GM12878 (cell line): ENCODE measurements around the gene SHC1.

ENCODE experiments used
- CBFB ChIP-seq: IDR thresholded peaks from 2 replicates; pipeline ENCODE4 v1.6.1; 2016; ENCODE audit warnings: antibody characterized with exemption, low read depth
- KDM1A ChIP-seq: fragments of 200-600 bp; sonication (generic); IDR thresholded peaks from 2 replicates; pipeline ENCODE4 v1.6.1; 2016; ENCODE audit warnings: borderline replicate concordance
- KLF5 ChIP-seq: fragments of 450-650 bp; IDR thresholded peaks from 2 replicates; pipeline ENCODE4 v1.6.1; 2014; ENCODE audit warnings: mild to moderate bottlenecking; ENCODE audit not compliant: partially characterized antibody
- TF ChIP-seq, protein P1 (sequence below): IDR thresholded peaks from 2 replicates; pipeline ENCODE4 v1.6.1; 2012; ENCODE audit warnings: low read depth, low read length, improper control_type of control experiment
- TF ChIP-seq, protein P2 (sequence below), 3 experiments: IDR thresholded peaks in 2 of 3; conservative IDR thresholded peaks in 1 of 3; 2 replicates each; pipeline ENCODE4 v1.5.1; 2011; ENCODE audit warnings: low read depth in 3 of 3, low read length in 3 of 3, mild to moderate bottlenecking in 3 of 3, control low read depth in 2 of 3, moderate library complexity in 2 of 3, inconsistent platforms in 1 of 3, mixed read lengths in 1 of 3; ENCODE audit not compliant: control insufficient read depth in 2 of 3, insufficient read depth in 1 of 3; ENCODE audit errors: extremely low read depth in 1 of 3

DNA sequence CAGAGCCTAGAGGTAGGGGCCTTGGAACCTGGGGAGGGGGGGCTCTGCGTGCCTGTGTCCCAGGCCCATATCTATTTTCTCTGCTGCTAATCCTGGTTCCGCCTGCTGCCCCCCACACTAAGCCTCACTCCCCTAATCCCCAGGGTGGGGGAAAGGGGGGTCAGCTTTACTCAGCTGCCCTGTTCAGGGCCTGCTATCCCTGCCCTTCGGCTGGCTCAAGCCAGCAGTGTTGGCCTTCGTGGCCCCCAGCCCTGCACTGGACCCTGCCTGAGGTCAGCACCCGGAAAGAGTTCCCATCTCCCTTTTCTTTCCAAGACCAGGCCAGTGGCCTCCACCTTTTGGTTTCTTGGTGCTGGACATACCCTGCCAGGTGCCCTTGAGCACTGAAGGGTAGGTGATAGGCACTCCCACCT, 40.5 kb upstream of the SHC1 start:
- TF ChIP-seq KLF5 (no peak), KDM1A (no peak), CBFB (no peak)
- TF ChIP-seq, protein P1, sequence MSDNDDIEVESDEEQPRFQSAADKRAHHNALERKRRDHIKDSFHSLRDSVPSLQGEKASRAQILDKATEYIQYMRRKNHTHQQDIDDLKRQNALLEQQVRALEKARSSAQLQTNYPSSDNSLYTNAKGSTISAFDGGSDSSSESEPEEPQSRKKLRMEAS = no peak
- TF ChIP-seq, protein P2, sequence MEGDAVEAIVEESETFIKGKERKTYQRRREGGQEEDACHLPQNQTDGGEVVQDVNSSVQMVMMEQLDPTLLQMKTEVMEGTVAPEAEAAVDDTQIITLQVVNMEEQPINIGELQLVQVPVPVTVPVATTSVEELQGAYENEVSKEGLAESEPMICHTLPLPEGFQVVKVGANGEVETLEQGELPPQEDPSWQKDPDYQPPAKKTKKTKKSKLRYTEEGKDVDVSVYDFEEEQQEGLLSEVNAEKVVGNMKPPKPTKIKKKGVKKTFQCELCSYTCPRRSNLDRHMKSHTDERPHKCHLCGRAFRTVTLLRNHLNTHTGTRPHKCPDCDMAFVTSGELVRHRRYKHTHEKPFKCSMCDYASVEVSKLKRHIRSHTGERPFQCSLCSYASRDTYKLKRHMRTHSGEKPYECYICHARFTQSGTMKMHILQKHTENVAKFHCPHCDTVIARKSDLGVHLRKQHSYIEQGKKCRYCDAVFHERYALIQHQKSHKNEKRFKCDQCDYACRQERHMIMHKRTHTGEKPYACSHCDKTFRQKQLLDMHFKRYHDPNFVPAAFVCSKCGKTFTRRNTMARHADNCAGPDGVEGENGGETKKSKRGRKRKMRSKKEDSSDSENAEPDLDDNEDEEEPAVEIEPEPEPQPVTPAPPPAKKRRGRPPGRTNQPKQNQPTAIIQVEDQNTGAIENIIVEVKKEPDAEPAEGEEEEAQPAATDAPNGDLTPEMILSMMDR (IDR thresholded peaks at IDR 0.05 in 2 of 3, conservative IDR thresholded peaks at IDR 0.05 in 1 of 3; ENCODE audit: control insufficient read depth in 2 of 3, extremely low read depth in 1 of 3, insufficient read depth in 1 of 3, low read depth in 3 of 3, low read length in 3 of 3) = no peak
